Esophagus squamous epithelium (tissue), 5 donors: ENCODE results near the gene CMTM7. TPM values are rescaled to one million over a fixed set of nuclear protein-coding genes. Genes with fewer than 3 reads are reported as not detected.

Experiments
- DNase-seq: peaks from one replicate; lab custom pipeline; 2025; lab: John Stamatoyannopoulos, UW
- H3K27ac ChIP-seq, 4 donors: fragments of 200-600 bp; sonication (generic); one replicate each; pipeline ENCODE4 v1.5.1; 2016 to 2019; ENCODE audit warnings: mild to moderate bottlenecking in 1 of 4
- H3K27me3 ChIP-seq, 4 donors: fragments of 200-600 bp; sonication (generic); 1 replicate in 3 of 4; 2 replicates in 1 of 4; pipeline versions ENCODE4 v1.5.1 to v1.6.0; 2017 to 2021; ENCODE audit warnings: antibody characterized with exemption in 1 of 4
- H3K36me3 ChIP-seq, 3 donors: fragments of 200-600 bp; sonication (generic); one replicate each; pipeline ENCODE4 v1.5.1; 2016 to 2019
- H3K4me1 ChIP-seq, 3 donors: fragments of 200-600 bp; sonication (generic); one replicate each; pipeline ENCODE4 v1.5.1; 2017 to 2019
- H3K4me3 ChIP-seq, 4 donors: fragments of 200-600 bp; sonication (generic); 1 replicate in 3 of 4; 2 replicates in 1 of 4; pipeline ENCODE4 v1.5.1; 2016 to 2019; ENCODE audit warnings: mild to moderate bottlenecking in 2 of 4, moderate library complexity in 1 of 4
- H3K9me3 ChIP-seq, 3 donors: fragments of 200-600 bp; sonication (generic); one replicate each; pipeline ENCODE4 v1.5.1; 2016 to 2019
- CTCF ChIP-seq, 6 experiments: fragments of 450-650 bp in 4 of 6; fragments of 200-600 bp in 2 of 6; sonication (generic) in 2 of 6; IDR thresholded peaks; one replicate each; pipeline ENCODE4 v1.5.1; 2016 to 2019; ENCODE audit warnings: antibody characterized with exemption in 6 of 6, mild to moderate bottlenecking in 4 of 6, moderate library complexity in 4 of 6
- POLR2A ChIP-seq, 4 donors: fragments of 450-650 bp; IDR thresholded peaks; one replicate each; pipeline ENCODE4 v1.6.1; 2017; ENCODE audit warnings: antibody characterized with exemption in 4 of 4, mild to moderate bottlenecking in 4 of 4, moderate library complexity in 3 of 4
- WGBS, 2 donors: methylation state at CpG; one replicate each; pipeline ENCODE4 v1.1.5; 2018; 5-methylcytosine and 5-hydroxymethylcytosine counted together
- intact Hi-C: fragments of 100-400 bp; cut with DNase I; formaldehyde crosslinking; loops from one replicate; pipeline ENCODE4 v1.15.0; 2022
- total RNA-seq, 4 donors: library from RNA; depleted of rRNA; stranded (reverse); fragments of >200 nt; gene quantifications; one replicate each; pipeline ENCODE4 v1.1.0, GENCODE V29; 2016
- donor health status: DM: yes; HTN: yes; CAD: no.

CMTM7 gene
- total RNA-seq, 4 donors from 2014 or later, result 0.35 to 6.7 (median 3.0) TPM; not detected in 1

GRCh38 chr3:32412887-32413286 lies 21.2 kb downstream of the CMTM7 start:
- H3K27ac ChIP-seq, result no peak overlapping the region
- no peak for DNase-seq
- no peak overlapping the region for H3K4me3 ChIP-seq
- H3K9me3 ChIP-seq, result no peaks in the 10 kb centered on the region
- H3K4me1 ChIP-seq, result peaks cover 0 to 17% (median 8%) of the 10 kb centered on the region in 3 donors
- H3K36me3 ChIP-seq, result no peaks in the 10 kb centered on the region
- no peak for TF ChIP-seq CTCF (IDR thresholded peaks at IDR 0.05)
- TF ChIP-seq POLR2A (IDR thresholded peaks at IDR 0.05), result no peak
- intact Hi-C loops, result no loop called here
- H3K27me3 ChIP-seq, result peaks cover 0 to 100% (median 2%) of the 10 kb centered on the region in 4 donors
- WGBS, 2 donors, result 98% methylated on average over 3 of the region's 3 CpGs

- no peaks in the 10 kb centered on the region for H3K36me3 ChIP-seq
- H3K27ac ChIP-seq, result no peak overlapping the region
- H3K4me3 ChIP-seq, result no peak overlapping the region
- H3K4me1 ChIP-seq, result peaks cover 0 to 17% (median 8%) of the 10 kb centered on the region in 3 donors
- H3K27me3 ChIP-seq, result peaks cover 0 to 100% (median 2%) of the 10 kb centered on the region in 4 donors
- TF ChIP-seq POLR2A (IDR thresholded peaks at IDR 0.05), result no peak
- no peak for TF ChIP-seq CTCF (IDR thresholded peaks at IDR 0.05)
- no peaks in the 10 kb centered on the region for H3K9me3 ChIP-seq
- WGBS, 2 donors, result 55 to 61% methylated on average over 8 to 9 of the region's 10 CpGs
- intact Hi-C loops, result no loop called here
- no peak for DNase-seq
Observed at GRCh38 chr3:32413845-32414521, 22.3 kb downstream of the CMTM7 start.

GRCh38 chr3:32414522-32415202 lies 23.0 kb downstream of the CMTM7 start:
- no peak for DNase-seq
- H3K4me1 ChIP-seq, result peaks cover 0 to 19% (median 8%) of the 10 kb centered on the region in 3 donors
- no peaks in the 10 kb centered on the region for H3K9me3 ChIP-seq
- TF ChIP-seq POLR2A (IDR thresholded peaks at IDR 0.05) (no peak), CTCF (IDR thresholded peaks at IDR 0.05) (no peak)
- no peak overlapping the region for H3K4me3 ChIP-seq
- no peaks in the 10 kb centered on the region for H3K36me3 ChIP-seq
- intact Hi-C loops, result no loop called here
- 66 to 67% methylated on average over 6 of the region's 6 CpGs for WGBS, 2 donors
- H3K27me3 ChIP-seq, result peaks cover 0 to 100% (median 2%) of the 10 kb centered on the region in 4 donors
- H3K27ac ChIP-seq, result peak overlapping the region in 3 of 4 donors; percentile 38 to 61 (median 59)

GRCh38 chr3:32419742-32420125 lies 28.1 kb downstream of the CMTM7 start:
- Histone ChIP-seq H3K4me3 (no peak overlapping the region), H3K27ac (peak overlapping the region in 2 of 4 donors; percentile 49 to 80), H3K27me3 (peaks cover 0 to 90% (median 0%) of the 10 kb centered on the region in 4 donors), H3K4me1 (peaks cover 6 to 55% (median 29%) of the 10 kb centered on the region in 3 donors), H3K36me3 (no peaks in the 10 kb centered on the region), H3K9me3 (peaks cover 0 to 5% (median 0%) of the 10 kb centered on the region in 3 donors)
- 72 to 74% methylated on average over 2 of the region's 2 CpGs for WGBS, 2 donors
- no peak for TF ChIP-seq POLR2A (IDR thresholded peaks at IDR 0.05)
- no peak for TF ChIP-seq CTCF (IDR thresholded peaks at IDR 0.05)
- intact Hi-C loops, result no loop called here
- DNase-seq, result no peak
